ENCODE data around the gene RNFT1.
"Not testable (repeated sequence)": the region's sequence is repeated elsewhere in the genome, so short reads cannot be mapped to it uniquely, and the experiment has no call there.

- not testable (repeated sequence) for TF ChIP-seq CTCF, EP300 (IDR thresholded peaks at IDR 0.05)
These were observed 40.0 kb upstream of the RNFT1 start for GRCh38 chr17:60004561-60004960.
